Lung (tissue), 12 donors: ENCODE results near the gene ABCG4. TPM values are rescaled to one million over a fixed set of nuclear protein-coding genes. Genes with fewer than 3 reads are reported as not detected.

Experiments
- ATAC-seq: fragments of 200-7000 bp; cut with Tn5 transposase; one replicate; pipeline ENCODE4 v1.9.1; 2020; ENCODE audit warnings: moderate number of reproducible peaks; ENCODE audit not compliant: insufficient read depth, low FRiP score
- DNase-seq, 3 donors: peaks; one replicate each; pipeline ENCODE4 v3.0.0-alpha.2; 2013 to 2017
- H3K27ac ChIP-seq, 2 donors: one replicate each; pipeline ENCODE4 v1.5.1; 2013; ENCODE audit warnings: mild to moderate bottlenecking in 2 of 2, moderate library complexity in 2 of 2, control low read depth in 1 of 2, inconsistent platforms in 1 of 2, low read depth in 1 of 2, low read length in 1 of 2
- H3K27me3 ChIP-seq, 3 donors: one replicate each; pipeline ENCODE4 v1.5.1; 2013; ENCODE audit warnings: low read length in 2 of 3; ENCODE audit not compliant: control insufficient read depth in 3 of 3, insufficient read depth in 3 of 3
- H3K36me3 ChIP-seq, 4 donors: one replicate each; pipeline ENCODE4 v1.5.1; 2013; ENCODE audit warnings: low read length in 4 of 4, mild to moderate bottlenecking in 1 of 4, moderate library complexity in 1 of 4; ENCODE audit not compliant: control insufficient read depth in 4 of 4, insufficient read depth in 4 of 4
- H3K4me1 ChIP-seq, 5 donors: one replicate each; pipeline ENCODE4 v1.5.1; 2013; ENCODE audit warnings: low read length in 5 of 5, mild to moderate bottlenecking in 2 of 5, moderate library complexity in 1 of 5; ENCODE audit not compliant: control insufficient read depth in 5 of 5, insufficient read depth in 5 of 5
- H3K4me3 ChIP-seq: one replicate; pipeline ENCODE4 v1.5.1; 2013; ENCODE audit warnings: mild to moderate bottlenecking, control low read depth, moderate library complexity
- H3K9ac ChIP-seq, 2 donors: one replicate each; pipeline ENCODE4 v1.5.1; 2013; ENCODE audit warnings: low read length in 2 of 2, control low read depth in 1 of 2; ENCODE audit not compliant: insufficient read depth in 1 of 2
- H3K9me3 ChIP-seq, 4 donors: one replicate each; pipeline ENCODE4 v1.5.1; 2013; ENCODE audit warnings: low read length in 3 of 4, mild to moderate bottlenecking in 1 of 4, moderate library complexity in 1 of 4; ENCODE audit not compliant: control insufficient read depth in 4 of 4, insufficient read depth in 3 of 4
- CTCF ChIP-seq: IDR thresholded peaks from 2 replicates; pipeline ENCODE4 v1.5.1; 2012; ENCODE audit warnings: mild to moderate bottlenecking; ENCODE audit errors: control extremely low read depth, extremely low read depth
- WGBS, 2 donors: extraction: QIAGEN DNeasy Blood & Tissue Kit; methylation state at CpG; one replicate each; pipeline ENCODE4 v1.1.7; 2013; 5-methylcytosine and 5-hydroxymethylcytosine counted together
- polyA plus RNA-seq, 2 donors: library from polyadenylated mRNA; stranded (reverse); fragments of 200-250 nt; gene quantifications; one replicate each; pipeline ENCODE4 v1.2.1, GENCODE V29; 2013
- total RNA-seq, 2 donors: library from RNA; depleted of rRNA in 1 of 2; stranded (reverse); fragments of >200 nt in 1 of 2; gene quantifications; one replicate each; pipeline ENCODE4 v1.2.1, GENCODE V29; 2014 to 2021
- donor health status: control.
- donor health status: control.
- donor health status: Bipolar disorder and iron deficiency.
- donor health status: healthy.
- donor health status: DM: yes; HTN: yes; CAD: no.

The ABCG4 gene
- total and polyA plus RNA-seq, 4 donors: 0.03 to 0.28 (median 0.10) TPM; not detected in 1

- Histone ChIP-seq H3K4me3 (no peak overlapping the region), H3K9ac (no peak overlapping the region), H3K4me1 (peaks cover 0 to 12% (median 7%) of the 10 kb centered on the region in 5 donors), H3K36me3 (peaks cover 10 to 22% (median 16%) of the 10 kb centered on the region in 4 donors), H3K9me3 (no peaks in the 10 kb centered on the region), H3K27me3 (no peaks in the 10 kb centered on the region), H3K27ac (no peak overlapping the region)
- DNase-seq (no peak), ATAC-seq (no peak)
- WGBS, 2 donors: 90 to 97% methylated on average over 6 of the region's 6 CpGs
- no peak for TF ChIP-seq CTCF
Measured at GRCh38 chr11:119125821-119126220, 23.0 kb upstream of the ABCG4 start.

DNA sequence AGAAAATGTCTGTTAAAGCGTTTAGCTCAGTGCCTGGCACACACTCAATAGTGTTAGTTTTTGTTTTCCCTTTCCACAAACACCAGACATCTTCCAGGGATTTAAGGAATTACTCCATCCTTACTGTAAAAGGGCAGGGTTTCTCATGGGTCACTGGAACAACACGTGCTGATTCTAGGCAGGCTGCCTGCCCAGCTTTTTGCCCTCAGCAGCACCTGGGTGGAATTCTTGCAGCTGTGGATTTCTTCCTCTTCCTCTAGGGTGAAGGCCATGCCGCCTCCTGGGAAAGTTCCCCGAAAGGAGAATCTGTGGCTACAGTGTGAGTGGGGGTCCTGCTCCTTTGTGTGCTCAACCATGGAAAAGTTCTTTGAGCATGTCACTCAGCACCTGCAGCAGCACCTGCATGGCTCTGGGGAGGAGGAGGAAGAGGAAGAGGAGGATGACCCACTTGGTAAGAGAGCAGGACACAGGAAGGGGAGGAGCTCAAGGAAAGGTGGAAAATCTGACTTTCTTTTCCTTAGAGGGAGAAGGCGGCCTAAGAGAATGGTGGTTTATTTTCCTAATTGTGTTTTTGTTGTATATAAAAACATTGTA is 22.1 kb upstream of the ABCG4 start:
- ATAC-seq: no peak
- Histone ChIP-seq H3K4me1 (peaks cover 0 to 9% (median 7%) of the 10 kb centered on the region in 5 donors), H3K9ac (no peak overlapping the region)

GRCh38 chr11:119130662-119131061 is 18.2 kb upstream of the ABCG4 start:
- peaks cover 0 to 4% (median 0%) of the 10 kb centered on the region in 5 donors for H3K4me1 ChIP-seq
- no peak overlapping the region for H3K27ac ChIP-seq
- H3K9me3 ChIP-seq: no peaks in the 10 kb centered on the region
- H3K4me3 ChIP-seq: no peak overlapping the region
- DNase-seq (no peak), ATAC-seq (no peak)
- no peak overlapping the region for H3K9ac ChIP-seq
- H3K27me3 ChIP-seq: no peaks in the 10 kb centered on the region
- H3K36me3 ChIP-seq: peaks cover 18 to 37% (median 36%) of the 10 kb centered on the region in 4 donors
- TF ChIP-seq CTCF: no peak
- 69 to 76% methylated on average over 3 of the region's 3 CpGs for WGBS, 2 donors

More for the DNA sequence above, 22.1 kb upstream of the ABCG4 start:
- H3K27me3 ChIP-seq: no peaks in the 10 kb centered on the region
- no peak for DNase-seq
- H3K27ac ChIP-seq: peak overlapping the region in 1 of 2 donors; percentile 34
- H3K9me3 ChIP-seq: no peaks in the 10 kb centered on the region
- no peak for TF ChIP-seq CTCF
- H3K4me3 ChIP-seq: no peak overlapping the region
- peaks cover 11 to 29% (median 24%) of the 10 kb centered on the region in 4 donors for H3K36me3 ChIP-seq
- WGBS, 2 donors: 72 to 79% methylated on average over 5 of the region's 5 CpGs
